ENCODE results near the gene SLC17A8. TPM values are rescaled to one million over a fixed set of nuclear protein-coding genes. Genes with fewer than 3 reads are reported as not detected.

The SLC17A8 gene
- polyA plus RNA-seq, 1 donor (not counting 4 experiments of a cell fraction or from before 2014, with no cell fraction given) = not detected

DNA sequence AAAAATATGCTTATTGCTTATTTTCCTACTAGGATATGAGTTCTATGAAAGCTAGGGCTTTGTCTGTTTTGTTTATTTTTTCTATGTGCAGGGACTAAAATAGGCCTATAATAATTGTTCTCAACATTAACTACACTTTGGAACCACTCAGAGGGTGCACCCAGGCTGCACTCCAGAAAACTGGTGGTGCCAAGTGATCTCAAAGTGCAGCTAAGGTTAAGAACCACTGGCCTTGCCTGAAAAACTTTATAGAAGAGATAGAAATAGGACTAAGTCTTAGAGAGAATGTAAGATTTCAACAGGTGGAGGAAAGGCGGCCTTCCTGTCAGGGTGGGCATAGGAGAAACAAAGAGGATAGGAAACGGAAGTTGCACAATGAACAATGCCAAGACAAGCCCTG, 79.1 kb downstream of the SLC17A8 start:
- no peaks in the 10 kb centered on the region for H3K27me3 ChIP-seq (ENCODE audit: control insufficient read depth, extremely low read depth, insufficient read depth, low read length)
- H3K4me1 ChIP-seq (ENCODE audit: control insufficient read depth, extremely low read depth, insufficient read depth, low read length) = no peaks in the 10 kb centered on the region
- H4K20me1 ChIP-seq (ENCODE audit: control insufficient read depth, extremely low read depth, insufficient read depth, low read length) = no peaks in the 10 kb centered on the region
- H3K9me3 ChIP-seq (ENCODE audit: control insufficient read depth, low read depth, low read length) = no peaks in the 10 kb centered on the region
- no peak overlapping the region for H3K9ac ChIP-seq (ENCODE audit: control insufficient read depth, extremely low read depth, insufficient read depth, low read length)
- no peak overlapping the region for H3K4me3 ChIP-seq (ENCODE audit: control insufficient read depth in 2 of 3, extremely low read depth in 1 of 3, insufficient read depth in 2 of 3, low read depth in 1 of 3, low read length in 3 of 3)
- H2AFZ ChIP-seq (ENCODE audit: control insufficient read depth, low read length) = no peak overlapping the region
- H3K36me3 ChIP-seq (ENCODE audit: control insufficient read depth in 2 of 2, extremely low read depth in 1 of 2, insufficient read depth in 2 of 2, low read length in 2 of 2) = no peaks in the 10 kb centered on the region
- dilution Hi-C loops (cut with MboI; ENCODE audit: extremely low pct_ligation_motif_present, low sequenced_read_pairs) = no loop called here
- no peaks in the 10 kb centered on the region for H3K79me2 ChIP-seq (ENCODE audit: control insufficient read depth, insufficient read depth, low read length)
- no peak for FAIRE-seq
- H3K4me2 ChIP-seq (ENCODE audit: control insufficient read depth, extremely low read depth, insufficient read depth, low read depth, low read length) = no peak overlapping the region
- no peak overlapping the region for H3K27ac ChIP-seq (ENCODE audit: control insufficient read depth, insufficient read depth, low read length)
- DNase-seq (ENCODE audit: low read depth, low spot score) = no peak
- TF ChIP-seq EZH2 (IDR thresholded peaks at IDR 0.05; ENCODE audit: low read length) (no peak), CTCF (optimal IDR thresholded peaks at IDR 0.05 in 1 of 3, IDR thresholded peaks at IDR 0.05 in 1 of 3, conservative IDR thresholded peaks at IDR 0.05 in 1 of 3; ENCODE audit: extremely low read depth in 1 of 3, insufficient read depth in 2 of 3, low read length in 3 of 3) (no peak)
- no peaks in the 10 kb centered on the region for H3K9me1 ChIP-seq (ENCODE audit: control insufficient read depth, extremely low read depth, insufficient read depth, low read length)

GRCh38 chr12:100437038-100437841, 80.4 kb downstream of the SLC17A8 start:
- DNase-seq (ENCODE audit: low read depth, low spot score) = no peak

More at GRCh38 chr12:100437038-100437841, 80.4 kb downstream of the SLC17A8 start:
- H3K9me3 ChIP-seq (ENCODE audit: control insufficient read depth, low read depth, low read length) = no peaks in the 10 kb centered on the region
- H4K20me1 ChIP-seq (ENCODE audit: control insufficient read depth, extremely low read depth, insufficient read depth, low read length) = no peaks in the 10 kb centered on the region
- no peak for FAIRE-seq
- H3K27me3 ChIP-seq (ENCODE audit: control insufficient read depth, extremely low read depth, insufficient read depth, low read length) = no peaks in the 10 kb centered on the region
- H3K9me1 ChIP-seq (ENCODE audit: control insufficient read depth, extremely low read depth, insufficient read depth, low read length) = no peaks in the 10 kb centered on the region
- no peaks in the 10 kb centered on the region for H3K36me3 ChIP-seq (ENCODE audit: control insufficient read depth in 2 of 2, extremely low read depth in 1 of 2, insufficient read depth in 2 of 2, low read length in 2 of 2)
- H3K4me2 ChIP-seq (ENCODE audit: control insufficient read depth, extremely low read depth, insufficient read depth, low read depth, low read length) = no peak overlapping the region
- H3K4me3 ChIP-seq (ENCODE audit: control insufficient read depth in 2 of 3, extremely low read depth in 1 of 3, insufficient read depth in 2 of 3, low read depth in 1 of 3, low read length in 3 of 3) = no peak overlapping the region
- no peak overlapping the region for H3K27ac ChIP-seq (ENCODE audit: control insufficient read depth, insufficient read depth, low read length)
- H3K79me2 ChIP-seq (ENCODE audit: control insufficient read depth, insufficient read depth, low read length) = no peaks in the 10 kb centered on the region
- dilution Hi-C loops (cut with MboI; ENCODE audit: extremely low pct_ligation_motif_present, low sequenced_read_pairs) = no loop called here
- no peaks in the 10 kb centered on the region for H3K4me1 ChIP-seq (ENCODE audit: control insufficient read depth, extremely low read depth, insufficient read depth, low read length)
- TF ChIP-seq CTCF (optimal IDR thresholded peaks at IDR 0.05 in 1 of 3, IDR thresholded peaks at IDR 0.05 in 1 of 3, conservative IDR thresholded peaks at IDR 0.05 in 1 of 3; ENCODE audit: extremely low read depth in 1 of 3, insufficient read depth in 2 of 3, low read length in 3 of 3) = no peak
- TF ChIP-seq EZH2 (IDR thresholded peaks at IDR 0.05; ENCODE audit: low read length) = no peak
- no peak overlapping the region for H2AFZ ChIP-seq (ENCODE audit: control insufficient read depth, low read length)
- H3K9ac ChIP-seq (ENCODE audit: control insufficient read depth, extremely low read depth, insufficient read depth, low read length) = no peak overlapping the region

All from keratinocyte (primary cell).